HG02588 (cell line): ENCODE data around the gene PTPMT1.
A peak's percentile ranks its signal among the peaks of the same experiment; 100 is the strongest.
"Not testable (repeated sequence)": the region's sequence is repeated elsewhere in the genome, so short reads cannot be mapped to it uniquely, and the experiment has no call there.

Experiments
- ATAC-seq: cut with Tn5 transposase; IDR thresholded peaks from one replicate; pipeline ENCODE4 v1.9.1; 2021; ENCODE audit warnings: mild to moderate bottlenecking, moderate library complexity; ENCODE audit not compliant: unreplicated experiment

PTPMT1 gene

GRCh38 chr11:47545298-47545697, 20.1 kb upstream of the PTPMT1 start:
- no peak for ATAC-seq

GRCh38 chr11:47546274-47546673, 19.1 kb upstream of the PTPMT1 start:
- not testable (repeated sequence) for ATAC-seq

GRCh38 chr11:47550288-47551047, 14.9 kb upstream of the PTPMT1 start:
- no peak for ATAC-seq

GRCh38 chr11:47551086-47551485, 14.3 kb upstream of the PTPMT1 start:
- ATAC-seq = no peak

GRCh38 chr11:47552056-47552565, 13.3 kb upstream of the PTPMT1 start:
- peak; percentile 5 for ATAC-seq

GRCh38 chr11:47552566-47553405, 12.6 kb upstream of the PTPMT1 start, which contains the start of gene CELF1:
Gene CELF1 (minus strand): TSS chr11:47553132. CDS start chr11:47499523, 53,609 bp downstream.
- ATAC-seq = peak; percentile 87

GRCh38 chr11:47553406-47553743, 12.0 kb upstream of the PTPMT1 start:
- peak; percentile 16 for ATAC-seq

- not testable (repeated sequence) for ATAC-seq
Observed at GRCh38 chr11:47557004-47557403, 8.4 kb upstream of the PTPMT1 start.

GRCh38 chr11:47558695-47559094, 6.7 kb upstream of the PTPMT1 start:
- ATAC-seq = no peak

- no peak for ATAC-seq
Observed at GRCh38 chr11:47560426-47560825, 5.0 kb upstream of the PTPMT1 start.

- ATAC-seq = not testable (repeated sequence)
Observed at GRCh38 chr11:47562393-47562792, 3.0 kb upstream of the PTPMT1 start.

- not testable (repeated sequence) for ATAC-seq
Observed at GRCh38 chr11:47564366-47564765, 1.0 kb upstream of the PTPMT1 start.

GRCh38 chr11:47564933-47565339, 463 bp upstream of the PTPMT1 start:
- ATAC-seq = peak; percentile 15

GRCh38 chr11:47566149-47566698, 825 bp downstream of the PTPMT1 start:
- ATAC-seq = no peak

GRCh38 chr11:47569646-47570045, 4.2 kb downstream of the PTPMT1 start:
- ATAC-seq = no peak

GRCh38 chr11:47570651-47571356, 5.4 kb downstream of the PTPMT1 start:
- ATAC-seq = no peak

- ATAC-seq = no peak
Observed at GRCh38 chr11:47571357-47571729, 5.9 kb downstream of the PTPMT1 start.

GRCh38 chr11:47571895-47572294, 6.5 kb downstream of the PTPMT1 start:
- no peak for ATAC-seq

GRCh38 chr11:47572715-47573255, 7.4 kb downstream of the PTPMT1 start:
- no peak for ATAC-seq

- no peak for ATAC-seq
Observed at GRCh38 chr11:47573321-47573720, 7.9 kb downstream of the PTPMT1 start.
